22Rv1 (cell line): ENCODE measurements around the gene ZNF675.

Source experiments
- ZFX ChIP-seq: fragments of 450-650 bp; IDR thresholded peaks from 2 replicates; pipeline ENCODE4 v1.6.1; 2017; ENCODE audit warnings: antibody characterized with exemption, borderline replicate concordance
- TF ChIP-seq, protein P1 (sequence below): fragments of 450-650 bp; IDR thresholded peaks from 2 replicates; pipeline ENCODE4 v1.5.1; 2017; ENCODE audit warnings: mild to moderate bottlenecking

DNA sequence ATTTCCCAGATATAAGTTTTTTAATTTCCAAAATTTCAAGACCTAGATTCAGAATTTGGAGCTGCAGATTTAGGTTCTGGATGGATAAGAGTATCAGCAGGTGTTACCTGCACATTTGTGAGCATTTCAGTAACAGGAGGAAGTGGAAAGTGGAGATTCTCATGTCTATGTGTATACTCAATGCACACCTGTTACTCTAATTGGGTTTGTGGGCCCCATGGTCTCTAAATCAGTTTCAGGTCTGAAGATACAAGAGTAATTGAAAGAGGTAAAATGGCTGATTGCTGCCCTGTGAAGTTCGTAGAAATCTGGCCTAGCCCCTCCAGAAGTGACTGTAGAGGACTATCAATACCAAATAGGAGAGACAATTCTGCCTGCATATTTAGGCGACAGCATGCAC lies 13.9 kb downstream of the ZNF675 start:
- TF ChIP-seq, protein P1, sequence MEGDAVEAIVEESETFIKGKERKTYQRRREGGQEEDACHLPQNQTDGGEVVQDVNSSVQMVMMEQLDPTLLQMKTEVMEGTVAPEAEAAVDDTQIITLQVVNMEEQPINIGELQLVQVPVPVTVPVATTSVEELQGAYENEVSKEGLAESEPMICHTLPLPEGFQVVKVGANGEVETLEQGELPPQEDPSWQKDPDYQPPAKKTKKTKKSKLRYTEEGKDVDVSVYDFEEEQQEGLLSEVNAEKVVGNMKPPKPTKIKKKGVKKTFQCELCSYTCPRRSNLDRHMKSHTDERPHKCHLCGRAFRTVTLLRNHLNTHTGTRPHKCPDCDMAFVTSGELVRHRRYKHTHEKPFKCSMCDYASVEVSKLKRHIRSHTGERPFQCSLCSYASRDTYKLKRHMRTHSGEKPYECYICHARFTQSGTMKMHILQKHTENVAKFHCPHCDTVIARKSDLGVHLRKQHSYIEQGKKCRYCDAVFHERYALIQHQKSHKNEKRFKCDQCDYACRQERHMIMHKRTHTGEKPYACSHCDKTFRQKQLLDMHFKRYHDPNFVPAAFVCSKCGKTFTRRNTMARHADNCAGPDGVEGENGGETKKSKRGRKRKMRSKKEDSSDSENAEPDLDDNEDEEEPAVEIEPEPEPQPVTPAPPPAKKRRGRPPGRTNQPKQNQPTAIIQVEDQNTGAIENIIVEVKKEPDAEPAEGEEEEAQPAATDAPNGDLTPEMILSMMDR = no peak
- no peak for TF ChIP-seq ZFX
